Activated CD4-positive, alpha-beta T cell treated with anti-CD3 and anti-CD28 coated beads, Interleukin-2, amount 50 U/mL, for 1 hour (primary cell): ENCODE data around the gene KRTAP9-9.
"Not testable (repeated sequence)": the region's sequence is repeated elsewhere in the genome, so short reads cannot be mapped to it uniquely, and the experiment has no call there.

Source experiments
- DNase-seq: peaks from one replicate; pipeline ENCODE4 v3.0.0-alpha.2; 2020

KRTAP9-9 gene

DNA sequence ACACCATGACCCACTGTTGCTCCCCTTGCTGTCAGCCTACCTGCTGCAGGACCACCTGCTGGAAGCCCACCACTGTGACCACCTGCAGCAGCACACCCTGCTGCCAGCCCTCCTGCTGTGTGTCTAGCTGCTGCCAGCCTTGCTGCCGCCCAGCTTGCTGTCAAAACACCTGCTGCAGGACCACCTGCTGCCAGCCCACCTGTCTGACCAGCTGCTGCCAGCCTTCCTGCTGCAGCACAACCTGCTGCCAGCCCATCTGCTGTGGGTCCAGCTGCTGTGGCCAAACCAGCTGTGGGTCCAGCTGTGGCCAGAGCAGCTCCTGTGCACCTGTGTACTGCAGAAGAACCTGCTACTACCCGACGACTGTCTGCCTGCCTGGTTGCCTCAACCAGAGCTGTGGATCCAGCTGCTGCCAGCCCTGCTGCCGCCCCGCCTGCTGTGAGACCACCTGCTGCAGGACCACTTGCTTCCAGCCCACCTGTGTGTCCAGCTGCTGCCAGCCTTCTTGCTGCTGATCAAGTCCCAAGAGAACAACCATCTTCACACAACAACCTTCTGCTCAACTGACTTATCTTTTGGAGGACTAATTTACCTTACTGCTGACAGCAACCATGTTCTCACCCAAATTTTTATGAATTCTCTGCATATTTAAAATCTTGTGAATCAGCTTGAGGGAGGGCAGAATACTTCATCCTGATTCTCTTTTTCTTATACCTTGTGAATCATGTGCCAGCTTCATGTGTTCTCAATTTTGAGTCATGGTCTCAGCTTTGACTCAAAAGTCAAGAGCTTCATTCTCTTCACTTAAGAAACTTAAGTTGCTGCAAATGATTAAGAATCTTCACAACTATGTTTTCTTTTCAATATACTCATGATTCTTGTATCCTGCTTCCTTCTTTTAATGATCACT lies at the start of gene KRTAP9-9:
Gene KRTAP9-9 (plus strand): TSS at position 4 of the 910 bp plus-strand sequence.
- DNase-seq, result not testable (repeated sequence)

- DNase-seq, result no peak
Measured at GRCh38 chr17:41211845-41212466, 43.2 kb upstream of the KRTAP9-9 start.

- no peak for DNase-seq
Measured at GRCh38 chr17:41212524-41213169, 42.5 kb upstream of the KRTAP9-9 start.

GRCh38 chr17:41215681-41216080 lies 39.5 kb upstream of the KRTAP9-9 start:
- no peak for DNase-seq

GRCh38 chr17:41223821-41224220 lies 31.4 kb upstream of the KRTAP9-9 start:
- DNase-seq, result no peak

DNA sequence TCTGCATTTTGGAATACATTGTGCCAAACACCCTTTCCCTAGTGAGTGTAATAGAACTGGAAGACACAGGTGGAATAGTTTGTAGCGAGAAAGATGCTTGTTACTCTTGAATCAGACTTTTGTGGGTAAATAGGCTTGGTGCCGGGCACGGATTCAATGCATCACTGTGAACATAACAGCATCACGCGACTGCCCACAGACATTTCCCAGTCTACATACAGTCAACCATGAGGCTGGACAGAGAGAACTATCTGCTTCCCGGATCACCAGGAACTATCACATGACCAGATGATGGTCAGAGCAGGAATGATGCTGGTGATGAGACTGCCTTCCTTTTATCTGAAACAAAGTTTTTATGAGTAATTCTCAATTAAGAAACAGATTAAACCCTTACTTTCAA lies 29.1 kb upstream of the KRTAP9-9 start:
- no peak for DNase-seq

GRCh38 chr17:41226598-41227095 lies 28.5 kb upstream of the KRTAP9-9 start, which contains the start of gene KRTAP9-2:
Gene KRTAP9-2 (plus strand): TSS chr17:41226648. CDS start chr17:41226655, 7 bp downstream.
- DNase-seq, result not testable (repeated sequence)

DNA sequence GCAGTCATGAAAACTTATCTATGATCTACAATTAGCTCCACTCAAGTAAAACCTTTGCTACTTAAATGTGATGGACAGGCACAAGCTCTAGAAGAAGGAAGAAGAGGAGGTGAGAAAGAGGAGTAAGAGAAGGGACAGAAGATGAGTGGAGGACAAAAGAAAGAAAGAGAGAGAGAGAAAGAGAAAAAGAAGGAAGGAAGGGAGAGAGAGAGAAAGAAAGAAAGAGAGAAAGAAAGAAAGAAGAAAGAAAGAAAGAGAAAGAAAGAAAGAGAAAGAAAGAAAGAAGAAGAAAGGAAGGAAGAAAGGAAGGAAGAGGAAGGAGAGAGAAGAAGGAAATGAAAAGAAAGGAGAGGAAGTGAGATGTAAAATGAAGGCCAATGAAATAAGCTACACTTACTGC lies 25.1 kb upstream of the KRTAP9-9 start:
- no peak for DNase-seq

GRCh38 chr17:41231731-41232130 lies 23.5 kb upstream of the KRTAP9-9 start:
- DNase-seq, result no peak

DNA sequence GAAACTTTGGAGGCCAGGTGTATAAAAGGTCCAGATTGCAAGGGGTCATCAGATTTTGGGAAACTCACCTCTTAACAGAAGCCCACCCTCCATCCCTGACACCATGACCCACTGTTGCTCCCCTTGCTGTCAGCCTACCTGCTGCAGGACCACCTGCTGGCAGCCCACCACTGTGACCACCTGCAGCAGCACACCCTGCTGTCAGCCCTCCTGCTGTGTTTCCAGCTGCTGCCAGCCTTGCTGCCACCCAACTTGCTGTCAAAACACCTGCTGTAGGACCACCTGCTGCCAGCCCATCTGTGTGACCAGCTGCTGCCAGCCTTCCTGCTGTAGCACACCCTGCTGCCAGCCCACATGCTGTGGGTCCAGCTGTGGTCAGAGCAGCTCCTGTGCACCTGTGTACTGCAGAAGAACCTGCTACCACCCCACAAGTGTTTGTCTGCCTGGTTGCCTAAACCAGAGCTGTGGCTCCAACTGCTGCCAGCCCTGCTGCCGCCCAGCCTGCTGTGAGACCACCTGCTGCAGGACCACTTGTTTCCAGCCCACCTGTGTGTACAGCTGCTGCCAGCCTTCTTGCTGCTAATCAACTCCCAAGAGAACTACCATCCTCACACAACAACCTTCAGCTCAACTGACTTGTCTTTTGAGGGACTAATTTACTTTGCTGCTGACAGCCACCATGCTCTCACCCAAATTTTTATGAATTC lies 22.6 kb upstream of the KRTAP9-9 start, which contains the start of gene KRTAP9-3:
Gene KRTAP9-3 (plus strand): TSS at position 51 of the 707 bp plus-strand sequence. CDS start 53 bp downstream, at position 104.
- not testable (repeated sequence) for DNase-seq

DNA sequence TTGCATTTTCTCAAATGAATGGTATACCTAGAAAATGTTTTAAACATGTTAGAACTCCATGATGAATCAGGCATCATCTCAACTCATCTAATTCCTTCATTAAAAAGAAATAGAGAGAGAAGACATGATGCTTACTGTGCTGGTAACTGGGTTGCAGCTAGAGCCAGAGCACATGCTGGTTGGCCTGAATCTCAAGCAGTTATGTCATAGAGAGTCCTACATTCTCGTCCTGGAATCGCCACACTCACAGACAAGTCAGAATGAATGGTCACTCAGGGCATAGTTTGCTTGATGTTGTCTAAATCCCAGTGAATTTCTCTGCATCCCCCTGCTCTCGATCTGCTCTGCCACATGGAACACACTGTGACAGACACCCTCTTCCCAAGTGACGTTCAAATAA lies 18.1 kb upstream of the KRTAP9-9 start:
- not testable (repeated sequence) for DNase-seq

DNA sequence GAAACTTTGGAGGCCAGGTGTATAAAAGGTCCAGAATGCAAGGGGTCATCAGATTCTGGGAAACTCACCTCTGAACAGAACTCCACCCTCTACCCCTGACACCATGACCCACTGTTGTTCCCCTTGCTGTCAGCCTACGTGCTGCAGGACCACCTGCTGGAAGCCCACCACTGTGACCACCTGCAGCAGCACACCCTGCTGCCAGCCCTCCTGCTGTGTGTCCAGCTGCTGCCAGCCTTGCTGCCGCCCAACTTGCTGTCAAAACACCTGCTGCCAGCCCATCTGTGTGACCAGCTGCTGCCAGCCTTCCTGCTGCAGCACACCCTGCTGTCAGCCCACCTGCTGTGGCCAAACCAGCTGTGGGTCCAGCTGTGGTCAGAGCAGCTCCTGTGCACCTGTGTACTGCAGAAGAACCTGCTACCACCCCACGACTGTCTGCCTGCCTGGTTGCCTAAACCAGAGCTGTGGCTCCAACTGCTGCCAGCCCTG lies 17.2 kb upstream of the KRTAP9-9 start, which contains the start of gene KRTAP9-8:
Gene KRTAP9-8 (plus strand): TSS at position 51 of the 489 bp plus-strand sequence. CDS start 53 bp downstream, at position 104.
- DNase-seq, result not testable (repeated sequence)

DNA sequence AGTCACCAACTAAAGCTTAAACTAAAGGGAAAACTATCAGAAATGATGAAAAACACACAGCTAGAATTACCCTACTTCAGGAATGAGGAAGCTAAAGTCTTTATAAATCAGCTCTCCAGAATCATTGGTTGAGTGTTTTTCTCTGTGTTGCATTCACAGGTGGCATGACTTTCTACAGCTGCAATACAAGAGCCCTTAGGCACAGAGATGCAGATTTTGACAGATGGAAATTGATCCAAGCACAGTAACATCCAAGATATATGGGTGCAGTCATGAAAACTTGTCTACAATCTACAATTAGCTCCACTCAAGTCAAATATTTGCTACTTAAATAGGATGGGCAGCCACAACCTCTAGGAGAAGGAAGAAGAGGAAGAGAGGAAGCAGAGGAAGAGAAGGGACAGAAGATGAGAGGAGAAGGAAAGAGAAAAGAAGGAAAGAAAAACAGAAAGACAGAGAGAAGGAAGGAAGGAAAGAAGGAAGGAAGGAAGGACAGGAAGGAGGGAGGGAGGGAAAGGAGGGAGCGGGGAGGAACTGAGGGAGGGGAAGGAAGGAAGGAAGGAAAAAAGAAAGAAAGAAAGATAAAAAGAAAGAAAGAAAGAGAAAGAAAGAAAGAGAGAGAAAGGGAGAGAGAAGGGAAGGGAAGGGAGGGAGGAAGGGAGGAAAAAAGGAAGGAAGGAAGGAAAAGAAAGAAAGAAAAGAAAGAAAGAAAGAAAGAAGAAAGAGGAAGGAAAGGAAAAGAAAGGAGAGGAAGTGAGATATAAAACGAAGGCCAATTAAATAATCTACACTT lies 8.0 kb upstream of the KRTAP9-9 start:
- not testable (repeated sequence) for DNase-seq

DNA sequence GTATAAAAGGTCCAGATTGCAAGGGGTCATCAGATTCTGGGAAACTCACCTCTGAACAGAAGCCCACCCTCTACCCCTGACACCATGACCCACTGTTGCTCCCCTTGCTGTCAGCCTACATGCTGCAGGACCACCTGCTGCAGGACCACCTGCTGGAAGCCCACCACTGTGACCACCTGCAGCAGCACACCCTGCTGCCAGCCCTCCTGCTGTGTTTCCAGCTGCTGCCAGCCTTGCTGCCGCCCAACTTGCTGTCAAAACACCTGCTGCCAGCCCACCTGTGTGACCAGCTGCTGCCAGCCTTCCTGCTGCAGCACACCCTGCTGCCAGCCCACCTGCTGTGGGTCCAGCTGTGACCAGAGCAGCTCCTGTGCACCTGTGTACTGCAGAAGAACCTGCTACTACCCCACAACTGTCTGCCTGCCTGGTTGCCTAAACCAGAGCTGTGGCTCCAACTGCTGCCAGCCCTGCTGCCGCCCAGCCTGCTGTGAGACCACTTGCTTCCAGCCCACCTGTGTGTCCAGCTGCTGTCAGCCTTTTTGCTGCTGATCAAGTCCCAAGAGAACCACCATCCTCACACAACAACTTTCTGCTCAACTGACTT lies 5.4 kb upstream of the KRTAP9-9 start, which contains the start of gene KRTAP9-4:
Gene KRTAP9-4 (plus strand): TSS at position 51 of the 604 bp plus-strand sequence. CDS start 34 bp downstream, at position 85.
- DNase-seq, result not testable (repeated sequence)

DNA sequence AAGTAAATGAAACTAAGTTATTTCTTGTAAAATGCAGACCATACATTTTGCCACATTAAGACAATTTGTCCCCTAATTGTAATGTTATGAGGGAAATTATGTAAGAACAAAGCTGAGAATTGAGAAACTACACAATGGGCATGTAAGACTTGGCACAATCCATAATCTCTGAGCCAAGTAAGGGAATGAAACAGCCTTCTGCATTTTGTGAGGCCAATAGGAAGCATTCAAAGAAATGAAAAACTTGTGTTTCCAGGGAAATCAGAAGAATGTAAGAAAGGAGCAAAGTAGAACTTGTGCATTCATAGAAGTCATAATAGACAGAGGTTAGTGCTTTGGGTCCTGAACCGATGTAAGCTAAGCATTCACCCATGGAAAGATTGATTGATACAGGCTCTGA lies 3.9 kb upstream of the KRTAP9-9 start:
- no peak for DNase-seq

DNA sequence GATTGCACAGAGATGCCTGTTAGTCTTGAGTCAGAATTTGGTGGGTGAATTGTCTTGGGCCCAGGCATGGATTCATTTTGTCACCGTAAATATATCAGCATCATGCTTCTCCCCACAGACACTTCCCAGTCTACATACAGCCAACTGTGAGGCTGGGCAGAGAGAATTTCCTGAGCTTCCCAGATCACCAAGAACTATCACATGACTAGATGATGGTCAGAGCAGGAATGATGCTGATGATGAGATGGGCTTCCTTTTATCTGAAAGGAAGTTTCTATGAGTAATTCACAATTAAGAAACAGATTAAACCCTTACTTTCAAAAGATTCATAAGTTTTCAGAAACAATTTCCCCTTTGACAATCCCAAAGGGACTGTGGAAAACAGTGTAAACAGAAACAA lies 323 bp upstream of the KRTAP9-9 start:
- DNase-seq, result no peak

DNA sequence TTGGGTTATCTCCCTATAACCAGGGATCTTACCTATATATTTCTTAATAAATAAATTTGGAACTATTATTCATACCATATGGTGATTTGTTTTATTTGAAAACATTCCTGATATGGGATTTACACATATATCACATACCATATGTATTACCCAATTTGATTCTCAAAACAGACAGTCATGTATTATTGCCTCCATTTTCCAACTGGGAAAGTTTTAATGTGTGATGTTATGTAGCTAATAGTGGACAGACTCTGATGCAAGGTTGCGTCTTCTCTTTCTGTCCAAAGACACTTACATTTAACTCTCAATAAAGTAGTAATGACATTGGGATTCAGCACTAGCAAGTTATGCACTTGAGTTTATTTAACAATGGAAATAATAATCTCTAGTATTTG lies 1.1 kb downstream of the KRTAP9-9 start:
- DNase-seq, result no peak

DNA sequence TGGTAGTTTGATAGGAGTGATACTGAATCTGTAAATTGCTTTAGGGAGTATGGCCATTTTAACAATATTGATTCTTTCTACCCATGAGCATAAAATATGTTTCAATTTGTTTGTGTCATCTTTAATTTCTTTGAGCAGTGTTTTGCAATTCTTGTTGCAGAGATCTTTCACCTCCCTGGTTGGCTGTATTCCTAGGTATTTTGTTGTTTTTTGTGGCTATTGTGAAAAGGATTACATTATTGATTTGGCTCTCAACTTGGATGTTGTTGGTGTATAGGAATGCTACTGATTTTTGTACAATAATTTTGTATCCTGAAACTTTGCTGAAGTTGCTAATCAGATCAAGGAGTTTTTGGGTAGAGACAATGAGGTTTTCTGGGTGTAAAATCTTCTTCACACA lies 3.2 kb downstream of the KRTAP9-9 start:
- DNase-seq, result no peak

- DNase-seq, result no peak
Measured at GRCh38 chr17:41263212-41263611, 8.0 kb downstream of the KRTAP9-9 start.

GRCh38 chr17:41264599-41264998 lies 9.4 kb downstream of the KRTAP9-9 start:
- no peak for DNase-seq

DNA sequence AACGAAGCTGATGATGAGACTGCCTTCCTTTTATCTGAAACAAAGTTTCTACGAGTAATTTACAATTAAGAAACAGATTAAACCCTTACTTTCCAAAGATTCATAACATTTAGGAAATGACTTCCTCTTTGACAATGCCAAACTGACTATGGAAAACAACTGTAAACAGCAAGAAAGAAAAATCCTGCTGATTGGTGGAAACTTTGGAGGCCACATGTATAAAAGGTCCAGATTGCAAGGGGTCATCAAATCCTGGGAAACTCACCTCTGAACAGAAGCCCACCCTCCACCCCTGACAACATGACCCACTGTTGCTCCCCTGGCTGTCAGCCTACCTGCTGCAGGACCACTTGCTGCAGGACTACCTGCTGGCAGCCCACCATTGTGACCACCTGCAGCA lies 9.9 kb downstream of the KRTAP9-9 start, which contains the start of gene KRTAP9-6:
Gene KRTAP9-6 (plus strand): TSS at position 301 of the 400 bp plus-strand sequence. CDS start 0 bp downstream, at position 301.
- no peak for DNase-seq
